HAP-1 (cell line): ENCODE data around the gene SPINDOC.
A peak's percentile ranks its signal among the peaks of the same experiment; 100 is the strongest.

Source experiments
- DNase-seq, 2 experiments: peaks; one replicate each; pipeline ENCODE4 v3.0.0-alpha.2; 2016 to 2020; ENCODE audit warnings: low spot score in 2 of 2
- H3K27me3 ChIP-seq: fragments of 250-450 bp; sonication (Bioruptor Pico); 2 replicates; pipeline ENCODE4 v1.5.1; 2020; ENCODE audit warnings: low read depth, mild to moderate bottlenecking, moderate library complexity
- H3K36me3 ChIP-seq: fragments of 250-450 bp; sonication (Bioruptor Pico); replicated peaks from 2 replicates; pipeline ENCODE4 v1.5.1; 2020; ENCODE audit warnings: mild to moderate bottlenecking
- H3K4me1 ChIP-seq: fragments of 250-450 bp; sonication (Bioruptor Pico); 2 replicates; pipeline ENCODE4 v1.5.1; 2020; ENCODE audit warnings: mild to moderate bottlenecking
- H3K4me3 ChIP-seq: fragments of 250-450 bp; sonication (Bioruptor Pico); 2 replicates; pipeline ENCODE4 v1.5.1; 2020; ENCODE audit warnings: mild to moderate bottlenecking, moderate library complexity
- H3K9me3 ChIP-seq: fragments of 250-450 bp; sonication (Bioruptor Pico); 2 replicates; pipeline ENCODE4 v1.5.1; 2020; ENCODE audit warnings: mild to moderate bottlenecking, moderate library complexity
- in situ Hi-C: fragments of 300-500 bp; cut with MboI; formaldehyde crosslinking; loops from 3 replicates; pipeline ENCODE4 v1.14.3; 2020; ENCODE audit warnings: low sequenced_read_pairs, inconsistent platforms, mixed read lengths

SPINDOC gene

GRCh38 chr11:63831326-63831725, 18.1 kb downstream of the SPINDOC start:
- Histone ChIP-seq H3K9me3 (no peaks in the 10 kb centered on the region), H3K4me1 (no peaks in the 10 kb centered on the region), H3K27me3 (no peaks in the 10 kb centered on the region), H3K4me3 (no peak overlapping the region), H3K36me3 (peaks cover 9% of the 10 kb centered on the region; the same call in 1 of the 2 replicates)
- in situ Hi-C loops = no loop called here
- DNase-seq = peak in 1 of 2 experiments; percentile 13

GRCh38 chr11:63832336-63832735, 19.1 kb downstream of the SPINDOC start:
- H3K36me3 ChIP-seq = 0 out of 2 replicates have a peak, but pooled peaks cover 4% of the 10 kb centered on the region
- H3K4me3 ChIP-seq = no peak overlapping the region
- no peaks in the 10 kb centered on the region for H3K4me1 ChIP-seq
- no peaks in the 10 kb centered on the region for H3K27me3 ChIP-seq
- in situ Hi-C loops = no loop called here
- H3K9me3 ChIP-seq = no peaks in the 10 kb centered on the region
- no peak for DNase-seq

- in situ Hi-C loops = no loop called here
- Histone ChIP-seq H3K36me3 (0 out of 2 replicates have a peak, but pooled peaks cover 4% of the 10 kb centered on the region), H3K4me3 (no peak overlapping the region), H3K4me1 (no peaks in the 10 kb centered on the region), H3K27me3 (no peaks in the 10 kb centered on the region), H3K9me3 (no peaks in the 10 kb centered on the region)
- no peak for DNase-seq
Observed at GRCh38 chr11:63833048-63833447, 19.8 kb downstream of the SPINDOC start.

- DNase-seq = no peak
- Histone ChIP-seq H3K9me3 (no peaks in the 10 kb centered on the region), H3K36me3 (peaks cover 4% of the 10 kb centered on the region), H3K4me3 (no peak overlapping the region), H3K27me3 (no peaks in the 10 kb centered on the region), H3K4me1 (0 out of 2 replicates have a peak, but pooled peaks cover 3% of the 10 kb centered on the region)
- in situ Hi-C loops = loop anchor here (5.0 kb wide), 2 partner anchors 113 to 313 kb away; no protein-coding TSS in a partner anchor
Observed at GRCh38 chr11:63834535-63835157, 21.4 kb downstream of the SPINDOC start.

GRCh38 chr11:63835158-63835545, 21.9 kb downstream of the SPINDOC start:
- in situ Hi-C loops = loop anchor here (5.0 kb wide), 2 partner anchors 112 to 312 kb away; no protein-coding TSS in a partner anchor

GRCh38 chr11:63837027-63837688, 23.9 kb downstream of the SPINDOC start:
- in situ Hi-C loops = loop anchor here (5.0 kb wide), 2 partner anchors 110 to 310 kb away; no protein-coding TSS in a partner anchor

More at GRCh38 chr11:63835158-63835545, 21.9 kb downstream of the SPINDOC start:
- Histone ChIP-seq H3K4me3 (no peak overlapping the region), H3K27me3 (no peaks in the 10 kb centered on the region), H3K4me1 (0 out of 2 replicates have a peak, but pooled peaks cover 3% of the 10 kb centered on the region), H3K36me3 (peaks cover 6% of the 10 kb centered on the region), H3K9me3 (no peaks in the 10 kb centered on the region)
- DNase-seq = no peak

GRCh38 chr11:63837739-63838138, 24.5 kb downstream of the SPINDOC start:
- H3K4me1 ChIP-seq = peaks cover 6% of the 10 kb centered on the region; the same call in 1 of the 2 replicates
- no peak overlapping the region for H3K4me3 ChIP-seq
- in situ Hi-C loops = loop anchor here (5.0 kb wide), 2 partner anchors 110 to 310 kb away; no protein-coding TSS in a partner anchor

More at GRCh38 chr11:63837027-63837688, 23.9 kb downstream of the SPINDOC start:
- Histone ChIP-seq H3K36me3 (peaks cover 9% of the 10 kb centered on the region), H3K27me3 (no peaks in the 10 kb centered on the region), H3K4me1 (peaks cover 6% of the 10 kb centered on the region; the same call in 1 of the 2 replicates), H3K9me3 (no peaks in the 10 kb centered on the region), H3K4me3 (no peak overlapping the region)
- peak; percentile 71 to 84 for DNase-seq

GRCh38 chr11:63838150-63838677, 25.0 kb downstream of the SPINDOC start:
- peaks cover 6% of the 10 kb centered on the region; the same call in 1 of the 2 replicates for H3K4me1 ChIP-seq
- no peak for DNase-seq
- no peaks in the 10 kb centered on the region for H3K27me3 ChIP-seq
- in situ Hi-C loops = loop anchor here (5.0 kb wide), 2 partner anchors 109 to 309 kb away; no protein-coding TSS in a partner anchor
- peak overlapping the region; percentile 83 for H3K4me3 ChIP-seq
- H3K36me3 ChIP-seq = peaks cover 9% of the 10 kb centered on the region
- no peaks in the 10 kb centered on the region for H3K9me3 ChIP-seq

More at GRCh38 chr11:63837739-63838138, 24.5 kb downstream of the SPINDOC start:
- Histone ChIP-seq H3K9me3 (no peaks in the 10 kb centered on the region), H3K36me3 (peaks cover 9% of the 10 kb centered on the region), H3K27me3 (no peaks in the 10 kb centered on the region)
- DNase-seq = no peak

GRCh38 chr11:63838678-63839507, 25.6 kb downstream of the SPINDOC start, which contains the start of gene MARK2:
TSS of gene MARK2 (plus strand) at chr11:63839110. CDS start at chr11:63839507, 397 bp downstream.
- in situ Hi-C loops = loop anchor here (5.0 kb wide), 2 partner anchors 108 to 308 kb away; no protein-coding TSS in a partner anchor
- H3K4me3 ChIP-seq = peak within 1 kb of the TSS; percentile 83
- peaks cover 6% of the 10 kb centered on the region; the same call in 1 of the 2 replicates for H3K4me1 ChIP-seq
- peaks cover 10% of the 10 kb centered on the region for H3K36me3 ChIP-seq
- peak; percentile 95 to 99 for DNase-seq
- no peaks in the 10 kb centered on the region for H3K9me3 ChIP-seq
- no peaks in the 10 kb centered on the region for H3K27me3 ChIP-seq

GRCh38 chr11:63839508-63840355, 26.5 kb downstream of the SPINDOC start:
- Histone ChIP-seq H3K27me3 (no peaks in the 10 kb centered on the region), H3K4me1 (peaks cover 6% of the 10 kb centered on the region; the same call in 1 of the 2 replicates), H3K36me3 (peaks cover 14% of the 10 kb centered on the region), H3K9me3 (no peaks in the 10 kb centered on the region), H3K4me3 (peak overlapping the region; percentile 83)
- peak in 1 of 2 experiments; percentile 54 for DNase-seq
- in situ Hi-C loops = loop anchor here (5.0 kb wide), 2 partner anchors 108 to 308 kb away; no protein-coding TSS in a partner anchor

- H3K4me3 ChIP-seq = peak overlapping the region; percentile 83
- no peaks in the 10 kb centered on the region for H3K9me3 ChIP-seq
- H3K36me3 ChIP-seq = peaks cover 14% of the 10 kb centered on the region
- no peaks in the 10 kb centered on the region for H3K27me3 ChIP-seq
- peak in 1 of 2 experiments; percentile 17 for DNase-seq
- in situ Hi-C loops = no loop called here
- H3K4me1 ChIP-seq = peaks cover 6% of the 10 kb centered on the region; the same call in 1 of the 2 replicates
Observed at GRCh38 chr11:63840356-63841060, 27.3 kb downstream of the SPINDOC start.
